HFFc6 (cell line): ENCODE results near the gene SRRM1. TPM values are rescaled to one million over a fixed set of nuclear protein-coding genes. Genes with fewer than 3 reads are reported as not detected.

Experiments used
- DNase-seq: peaks from one replicate; pipeline ENCODE4 v3.0.0-alpha.2; 2018
- H3K27ac Mint-ChIP-seq: 2 replicates; pipeline ENCODE4 v1.8.0; 2020; ENCODE audit warnings: mild to moderate bottlenecking, mixed read lengths
- H3K27me3 Mint-ChIP-seq: 2 replicates; pipeline ENCODE4 v1.8.0; 2021; ENCODE audit warnings: mild to moderate bottlenecking, moderate library complexity, mixed read lengths; ENCODE audit not compliant: insufficient read depth
- H3K36me3 Mint-ChIP-seq: 2 replicates; pipeline ENCODE4 v1.8.0; 2021; ENCODE audit warnings: low read depth, mixed read lengths
- H3K4me1 Mint-ChIP-seq: 2 replicates; pipeline ENCODE4 v1.8.0; 2020; ENCODE audit warnings: low read depth, mixed read lengths
- H3K4me3 Mint-ChIP-seq: 2 replicates; pipeline ENCODE4 v1.8.0; 2020; ENCODE audit warnings: mild to moderate bottlenecking, moderate library complexity, mixed read lengths
- H3K9me3 Mint-ChIP-seq: 2 replicates; pipeline ENCODE4 v1.8.0; 2020; ENCODE audit warnings: mild to moderate bottlenecking, mixed read lengths
- total RNA-seq, 6 experiments: library from RNA; stranded (reverse); fragmentation: NEBNext Ultra II Directional; extraction: Animal tissue kit (Norgen Biotek cat#: 25700); gene quantifications; 2 replicates in 1 of 6; 3 replicates in 5 of 6; pipeline ENCODE4 v1.2.3, GENCODE V29; 2021
- TF ChIP-seq, protein P1 (sequence below): fragments of 200-600 bp; sonication (generic); IDR thresholded peaks from 2 replicates; pipeline ENCODE4 v1.5.0; 2021; ENCODE audit warnings: antibody characterized with exemption, mild to moderate bottlenecking

Gene SRRM1
- total RNA-seq, 6 experiments from 2014 or later: 118 to 149 (median 134) TPM

- DNase-seq: peak; percentile 98
- Mint-ChIP-seq H3K4me3 (peak overlapping the region; percentile 70), H3K27me3 (peaks cover 3% of the 10 kb centered on the region; the same call in 1 of the 2 replicates), H3K36me3 (no peaks in the 10 kb centered on the region), H3K4me1 (peaks cover 40% of the 10 kb centered on the region), H3K27ac (peak overlapping the region; percentile 94), H3K9me3 (no peaks in the 10 kb centered on the region)
- TF ChIP-seq, protein P1, sequence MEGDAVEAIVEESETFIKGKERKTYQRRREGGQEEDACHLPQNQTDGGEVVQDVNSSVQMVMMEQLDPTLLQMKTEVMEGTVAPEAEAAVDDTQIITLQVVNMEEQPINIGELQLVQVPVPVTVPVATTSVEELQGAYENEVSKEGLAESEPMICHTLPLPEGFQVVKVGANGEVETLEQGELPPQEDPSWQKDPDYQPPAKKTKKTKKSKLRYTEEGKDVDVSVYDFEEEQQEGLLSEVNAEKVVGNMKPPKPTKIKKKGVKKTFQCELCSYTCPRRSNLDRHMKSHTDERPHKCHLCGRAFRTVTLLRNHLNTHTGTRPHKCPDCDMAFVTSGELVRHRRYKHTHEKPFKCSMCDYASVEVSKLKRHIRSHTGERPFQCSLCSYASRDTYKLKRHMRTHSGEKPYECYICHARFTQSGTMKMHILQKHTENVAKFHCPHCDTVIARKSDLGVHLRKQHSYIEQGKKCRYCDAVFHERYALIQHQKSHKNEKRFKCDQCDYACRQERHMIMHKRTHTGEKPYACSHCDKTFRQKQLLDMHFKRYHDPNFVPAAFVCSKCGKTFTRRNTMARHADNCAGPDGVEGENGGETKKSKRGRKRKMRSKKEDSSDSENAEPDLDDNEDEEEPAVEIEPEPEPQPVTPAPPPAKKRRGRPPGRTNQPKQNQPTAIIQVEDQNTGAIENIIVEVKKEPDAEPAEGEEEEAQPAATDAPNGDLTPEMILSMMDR: no peak
Observed at GRCh38 chr1:24683713-24684162, 40.6 kb downstream of the SRRM1 start.

GRCh38 chr1:24688033-24688432 is 44.9 kb downstream of the SRRM1 start:
- H3K4me1 Mint-ChIP-seq: peaks cover 37% of the 10 kb centered on the region
- no peaks in the 10 kb centered on the region for H3K36me3 Mint-ChIP-seq
- peak overlapping the region; percentile 38; the same call in 1 of the 2 replicates for H3K27ac Mint-ChIP-seq
- peaks cover 4% of the 10 kb centered on the region for H3K27me3 Mint-ChIP-seq
- no peak overlapping the region for H3K4me3 Mint-ChIP-seq
- no peak for DNase-seq
- H3K9me3 Mint-ChIP-seq: no peaks in the 10 kb centered on the region
- TF ChIP-seq, protein P1: no peak

GRCh38 chr1:24688621-24689195 is 45.6 kb downstream of the SRRM1 start:
- TF ChIP-seq, protein P1: peak; percentile 90
- no peak overlapping the region for H3K4me3 Mint-ChIP-seq
- DNase-seq: peak; percentile 66
- peaks cover 32% of the 10 kb centered on the region for H3K4me1 Mint-ChIP-seq
- H3K9me3 Mint-ChIP-seq: no peaks in the 10 kb centered on the region
- H3K27me3 Mint-ChIP-seq: peaks cover 1% of the 10 kb centered on the region
- H3K36me3 Mint-ChIP-seq: no peaks in the 10 kb centered on the region
- H3K27ac Mint-ChIP-seq: peak overlapping the region; percentile 38

DNA sequence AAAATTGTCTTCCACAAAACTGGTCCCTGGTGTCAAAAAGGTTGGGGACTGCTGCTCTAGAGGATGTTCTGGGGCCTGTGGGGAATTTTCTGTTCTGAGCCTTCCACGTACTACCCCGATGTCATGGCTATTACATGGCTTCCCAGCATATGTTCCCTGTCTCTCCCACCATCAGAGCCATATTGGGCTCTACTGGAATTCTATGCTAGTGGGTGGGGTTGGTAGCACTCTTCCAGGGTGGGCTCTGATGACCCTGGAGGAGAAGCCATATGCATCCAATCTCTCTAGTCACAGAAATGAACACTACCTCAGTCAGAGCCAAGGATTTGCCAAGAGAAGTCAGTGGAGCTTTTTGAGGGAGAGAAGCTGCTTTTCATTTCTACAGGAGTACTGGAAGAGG is 47.9 kb downstream of the SRRM1 start:
- H3K4me1 Mint-ChIP-seq: peaks cover 40% of the 10 kb centered on the region

DNA sequence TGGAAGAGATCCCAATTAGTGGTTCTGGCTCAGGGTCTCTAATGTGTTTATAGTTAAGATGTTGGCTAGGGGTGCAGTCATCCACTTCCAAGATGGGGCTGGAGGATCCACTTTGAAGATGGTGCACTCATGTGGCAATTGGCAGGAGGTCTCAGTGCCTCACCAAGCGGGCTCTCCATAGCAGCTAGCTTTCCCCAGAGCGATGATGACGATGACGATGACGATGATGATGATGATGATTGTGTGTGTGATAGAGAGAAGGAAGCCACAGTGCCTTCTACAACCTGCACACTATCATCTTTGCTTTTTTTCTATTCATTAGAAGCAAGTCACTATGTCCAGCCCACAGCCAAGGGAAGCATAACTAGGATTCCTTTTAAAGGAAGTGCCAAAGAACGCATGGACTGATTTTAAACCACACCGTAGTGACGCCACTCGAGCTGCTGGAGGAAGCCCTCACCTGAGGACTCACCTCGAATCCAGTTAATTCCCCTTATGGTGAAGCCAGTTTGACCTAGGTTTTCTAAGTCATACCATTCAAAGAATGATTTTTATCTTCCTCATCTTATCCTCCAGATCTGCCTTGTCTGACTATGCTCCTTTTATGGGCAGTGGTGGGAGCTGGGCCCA is 49.4 kb downstream of the SRRM1 start:
- peaks cover 40% of the 10 kb centered on the region for H3K4me1 Mint-ChIP-seq
- TF ChIP-seq, protein P1: no peak
- no peak overlapping the region for H3K27ac Mint-ChIP-seq
- H3K27me3 Mint-ChIP-seq: peaks cover 1% of the 10 kb centered on the region
- no peak overlapping the region for H3K4me3 Mint-ChIP-seq
- peaks cover 5% of the 10 kb centered on the region; the same call in 1 of the 2 replicates for H3K36me3 Mint-ChIP-seq
- 0 out of 2 replicates have a peak, but pooled peaks cover 4% of the 10 kb centered on the region for H3K9me3 Mint-ChIP-seq
- no peak for DNase-seq

More for the DNA sequence above, 47.9 kb downstream of the SRRM1 start:
- no peak overlapping the region for H3K27ac Mint-ChIP-seq
- H3K9me3 Mint-ChIP-seq: no peaks in the 10 kb centered on the region
- peaks cover 1% of the 10 kb centered on the region for H3K27me3 Mint-ChIP-seq
- DNase-seq: no peak
- no peak overlapping the region for H3K4me3 Mint-ChIP-seq
- H3K36me3 Mint-ChIP-seq: no peaks in the 10 kb centered on the region
- TF ChIP-seq, protein P1: no peak
